Activated naive CD8-positive, alpha-beta T cell treated with anti-CD3 and anti-CD28 coated beads for 36 hours (primary cell): ENCODE data around the gene PLCB4. TPM values are rescaled to one million over a fixed set of nuclear protein-coding genes. Genes with fewer than 3 reads are reported as not detected.
"Not testable (repeated sequence)": the region's sequence is repeated elsewhere in the genome, so short reads cannot be mapped to it uniquely, and the experiment has no call there.

Experiments
- DNase-seq: peaks from one replicate; pipeline ENCODE4 v3.0.0; 2021
- H3K27ac Mint-ChIP-seq: one replicate; pipeline ENCODE4 v1.8.0; 2022; ENCODE audit warnings: mild to moderate bottlenecking, moderate library complexity, mixed read lengths
- H3K27me3 Mint-ChIP-seq: one replicate; pipeline ENCODE4 v1.8.0; 2022; ENCODE audit warnings: mild to moderate bottlenecking, mixed read lengths
- H3K36me3 Mint-ChIP-seq: one replicate; pipeline ENCODE4 v1.8.0; 2021; ENCODE audit warnings: mild to moderate bottlenecking, mixed read lengths
- H3K4me1 Mint-ChIP-seq: one replicate; pipeline ENCODE4 v1.8.0; 2021; ENCODE audit warnings: mixed read lengths
- H3K4me3 Mint-ChIP-seq: one replicate; pipeline ENCODE4 v1.8.0; 2022; ENCODE audit warnings: mild to moderate bottlenecking, moderate library complexity, mixed read lengths
- H3K9me3 Mint-ChIP-seq: one replicate; pipeline ENCODE4 v1.8.0; 2022; ENCODE audit warnings: mixed read lengths
- total RNA-seq, 2 experiments: library from RNA; stranded (reverse); gene quantifications; one replicate each; pipeline ENCODE4 v1.2.3, GENCODE V29; 2021

Gene PLCB4
- total RNA-seq, 2 experiments from 2014 or later, result not detected

GRCh38 chr20:9040863-9041524 is 27.9 kb upstream of the PLCB4 start:
- Mint-ChIP-seq H3K4me3 (no peak overlapping the region), H3K27me3 (no peaks in the 10 kb centered on the region), H3K27ac (no peak overlapping the region), H3K4me1 (no peaks in the 10 kb centered on the region), H3K9me3 (no peaks in the 10 kb centered on the region), H3K36me3 (no peaks in the 10 kb centered on the region)
- DNase-seq, result no peak

- H3K27me3 Mint-ChIP-seq, result no peaks in the 10 kb centered on the region
- H3K4me1 Mint-ChIP-seq, result no peaks in the 10 kb centered on the region
- no peak overlapping the region for H3K27ac Mint-ChIP-seq
- no peaks in the 10 kb centered on the region for H3K36me3 Mint-ChIP-seq
- peaks cover 2% of the 10 kb centered on the region for H3K9me3 Mint-ChIP-seq
- no peak for DNase-seq
- H3K4me3 Mint-ChIP-seq, result no peak overlapping the region
Measured at GRCh38 chr20:9043364-9043763, 25.5 kb upstream of the PLCB4 start.

- not testable (repeated sequence) for H3K36me3 Mint-ChIP-seq, H3K9me3 Mint-ChIP-seq, H3K27ac Mint-ChIP-seq, H3K4me1 Mint-ChIP-seq, DNase-seq, H3K27me3 Mint-ChIP-seq, H3K4me3 Mint-ChIP-seq
Measured at GRCh38 chr20:9047928-9048327, 21.0 kb upstream of the PLCB4 start.

- Mint-ChIP-seq H3K36me3 (no peaks in the 10 kb centered on the region), H3K4me3 (no peak overlapping the region), H3K27me3 (no peaks in the 10 kb centered on the region), H3K9me3 (peaks cover 7% of the 10 kb centered on the region), H3K27ac (no peak overlapping the region), H3K4me1 (no peaks in the 10 kb centered on the region)
- DNase-seq, result no peak
Measured at GRCh38 chr20:9051508-9051907, 17.4 kb upstream of the PLCB4 start.

GRCh38 chr20:9052136-9052535 is 16.8 kb upstream of the PLCB4 start:
- H3K36me3 Mint-ChIP-seq, result no peaks in the 10 kb centered on the region
- DNase-seq, result no peak
- H3K4me1 Mint-ChIP-seq, result no peaks in the 10 kb centered on the region
- H3K27ac Mint-ChIP-seq, result no peak overlapping the region
- H3K9me3 Mint-ChIP-seq, result peaks cover 7% of the 10 kb centered on the region
- H3K4me3 Mint-ChIP-seq, result no peak overlapping the region
- no peaks in the 10 kb centered on the region for H3K27me3 Mint-ChIP-seq

GRCh38 chr20:9053108-9053507 is 15.8 kb upstream of the PLCB4 start:
- H3K4me3 Mint-ChIP-seq, result no peak overlapping the region
- DNase-seq, result no peak
- H3K9me3 Mint-ChIP-seq, result peaks cover 7% of the 10 kb centered on the region
- no peaks in the 10 kb centered on the region for H3K27me3 Mint-ChIP-seq
- no peaks in the 10 kb centered on the region for H3K36me3 Mint-ChIP-seq
- no peaks in the 10 kb centered on the region for H3K4me1 Mint-ChIP-seq
- H3K27ac Mint-ChIP-seq, result no peak overlapping the region

GRCh38 chr20:9054176-9054575 is 14.7 kb upstream of the PLCB4 start:
- Mint-ChIP-seq H3K9me3 (peaks cover 3% of the 10 kb centered on the region), H3K27ac (no peak overlapping the region), H3K4me1 (no peaks in the 10 kb centered on the region), H3K27me3 (no peaks in the 10 kb centered on the region), H3K36me3 (no peaks in the 10 kb centered on the region), H3K4me3 (no peak overlapping the region)
- DNase-seq, result no peak

- Mint-ChIP-seq H3K4me1 (no peaks in the 10 kb centered on the region), H3K9me3 (peaks cover 6% of the 10 kb centered on the region), H3K27me3 (no peaks in the 10 kb centered on the region), H3K27ac (no peak overlapping the region), H3K36me3 (no peaks in the 10 kb centered on the region), H3K4me3 (no peak overlapping the region)
- no peak for DNase-seq
Measured at GRCh38 chr20:9059931-9060330, 9.0 kb upstream of the PLCB4 start.

- peaks cover 2% of the 10 kb centered on the region for H3K27me3 Mint-ChIP-seq
- H3K36me3 Mint-ChIP-seq, result no peaks in the 10 kb centered on the region
- H3K9me3 Mint-ChIP-seq, result peaks cover 6% of the 10 kb centered on the region
- H3K27ac Mint-ChIP-seq, result no peak overlapping the region
- H3K4me1 Mint-ChIP-seq, result no peaks in the 10 kb centered on the region
- H3K4me3 Mint-ChIP-seq, result no peak overlapping the region
- DNase-seq, result no peak
Measured at GRCh38 chr20:9061434-9061833, 7.5 kb upstream of the PLCB4 start.

- H3K4me1 Mint-ChIP-seq, result no peaks in the 10 kb centered on the region
- peaks cover 4% of the 10 kb centered on the region for H3K27me3 Mint-ChIP-seq
- no peak for DNase-seq
- no peak overlapping the region for H3K27ac Mint-ChIP-seq
- peaks cover 6% of the 10 kb centered on the region for H3K9me3 Mint-ChIP-seq
- H3K4me3 Mint-ChIP-seq, result no peak overlapping the region
- no peaks in the 10 kb centered on the region for H3K36me3 Mint-ChIP-seq
Measured at GRCh38 chr20:9062066-9062465, 6.8 kb upstream of the PLCB4 start.

- Mint-ChIP-seq H3K9me3 (peaks cover 6% of the 10 kb centered on the region), H3K4me3 (no peak overlapping the region), H3K4me1 (no peaks in the 10 kb centered on the region), H3K27ac (no peak overlapping the region), H3K27me3 (peaks cover 32% of the 10 kb centered on the region), H3K36me3 (no peaks in the 10 kb centered on the region)
- no peak for DNase-seq
Measured at GRCh38 chr20:9066191-9066590, 2.7 kb upstream of the PLCB4 start.

- peaks cover 40% of the 10 kb centered on the region for H3K27me3 Mint-ChIP-seq
- DNase-seq, result no peak
- H3K4me1 Mint-ChIP-seq, result no peaks in the 10 kb centered on the region
- H3K9me3 Mint-ChIP-seq, result peaks cover 6% of the 10 kb centered on the region
- H3K27ac Mint-ChIP-seq, result no peak overlapping the region
- no peaks in the 10 kb centered on the region for H3K36me3 Mint-ChIP-seq
- no peak overlapping the region for H3K4me3 Mint-ChIP-seq
Measured at GRCh38 chr20:9068233-9068801, 570 bp upstream of the PLCB4 start.

- H3K27ac Mint-ChIP-seq, result no peak overlapping the region
- H3K4me3 Mint-ChIP-seq, result no peak overlapping the region
- no peaks in the 10 kb centered on the region for H3K4me1 Mint-ChIP-seq
- H3K9me3 Mint-ChIP-seq, result no peaks in the 10 kb centered on the region
- no peaks in the 10 kb centered on the region for H3K36me3 Mint-ChIP-seq
- peaks cover 40% of the 10 kb centered on the region for H3K27me3 Mint-ChIP-seq
- no peak for DNase-seq
Measured at GRCh38 chr20:9070304-9070703, 1.4 kb downstream of the PLCB4 start.

GRCh38 chr20:9071976-9072726 is 3.3 kb downstream of the PLCB4 start:
- Mint-ChIP-seq H3K27me3 (peaks cover 36% of the 10 kb centered on the region), H3K27ac (no peak overlapping the region), H3K4me1 (no peaks in the 10 kb centered on the region), H3K9me3 (no peaks in the 10 kb centered on the region), H3K36me3 (no peaks in the 10 kb centered on the region), H3K4me3 (no peak overlapping the region)
- DNase-seq, result no peak

GRCh38 chr20:9072861-9073500 is 4.1 kb downstream of the PLCB4 start:
- peaks cover 27% of the 10 kb centered on the region for H3K27me3 Mint-ChIP-seq

More at GRCh38 chr20:9072861-9073500, 4.1 kb downstream of the PLCB4 start:
- Mint-ChIP-seq H3K9me3 (no peaks in the 10 kb centered on the region), H3K36me3 (no peaks in the 10 kb centered on the region), H3K4me1 (no peaks in the 10 kb centered on the region), H3K27ac (no peak overlapping the region), H3K4me3 (no peak overlapping the region)
- DNase-seq, result no peak
